MM.1S (cell line): ENCODE results near the gene HEATR5A.

Source experiments
- EZH2 ChIP-seq: fragments of 300-600 bp; sonication (generic); optimal IDR thresholded peaks from 2 replicates; pipeline ENCODE3; 2017; ENCODE audit warnings: low read depth, mild to moderate bottlenecking, antibody characterized with exemption, low read length, mixed read lengths
- TF ChIP-seq, protein P1 (sequence below): fragments of 300-600 bp; sonication (generic); IDR thresholded peaks from 2 replicates; pipeline ENCODE4 v1.5.1; 2016; ENCODE audit warnings: antibody characterized with exemption, low read length, mixed read lengths

DNA sequence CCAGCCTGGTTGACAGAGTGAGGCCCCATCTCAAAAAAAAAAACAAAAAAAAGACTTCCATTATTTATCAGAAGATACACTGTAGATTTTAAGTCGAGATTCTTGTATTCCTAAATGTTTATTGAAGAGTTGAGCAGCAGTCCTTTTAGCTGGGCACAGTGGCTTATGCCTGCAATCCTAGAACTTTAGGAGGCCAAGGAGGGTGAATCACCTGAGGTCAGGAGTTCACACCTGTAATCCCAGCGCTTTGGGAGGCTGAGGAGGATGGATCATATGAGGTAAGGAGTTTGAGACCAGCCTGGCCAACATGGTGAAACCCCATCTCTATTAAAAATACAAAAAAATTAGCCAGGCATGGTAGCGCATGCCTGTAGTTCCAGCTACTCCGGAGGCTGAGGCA lies 57.6 kb downstream of the HEATR5A start:
- TF ChIP-seq, protein P1, sequence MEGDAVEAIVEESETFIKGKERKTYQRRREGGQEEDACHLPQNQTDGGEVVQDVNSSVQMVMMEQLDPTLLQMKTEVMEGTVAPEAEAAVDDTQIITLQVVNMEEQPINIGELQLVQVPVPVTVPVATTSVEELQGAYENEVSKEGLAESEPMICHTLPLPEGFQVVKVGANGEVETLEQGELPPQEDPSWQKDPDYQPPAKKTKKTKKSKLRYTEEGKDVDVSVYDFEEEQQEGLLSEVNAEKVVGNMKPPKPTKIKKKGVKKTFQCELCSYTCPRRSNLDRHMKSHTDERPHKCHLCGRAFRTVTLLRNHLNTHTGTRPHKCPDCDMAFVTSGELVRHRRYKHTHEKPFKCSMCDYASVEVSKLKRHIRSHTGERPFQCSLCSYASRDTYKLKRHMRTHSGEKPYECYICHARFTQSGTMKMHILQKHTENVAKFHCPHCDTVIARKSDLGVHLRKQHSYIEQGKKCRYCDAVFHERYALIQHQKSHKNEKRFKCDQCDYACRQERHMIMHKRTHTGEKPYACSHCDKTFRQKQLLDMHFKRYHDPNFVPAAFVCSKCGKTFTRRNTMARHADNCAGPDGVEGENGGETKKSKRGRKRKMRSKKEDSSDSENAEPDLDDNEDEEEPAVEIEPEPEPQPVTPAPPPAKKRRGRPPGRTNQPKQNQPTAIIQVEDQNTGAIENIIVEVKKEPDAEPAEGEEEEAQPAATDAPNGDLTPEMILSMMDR, result no peak
- TF ChIP-seq EZH2, result no peak
